ENCODE measurements around the gene ELL3.
"Not testable (repeated sequence)": the region's sequence is repeated elsewhere in the genome, so short reads cannot be mapped to it uniquely, and the experiment has no call there.

Gene ELL3

DNA sequence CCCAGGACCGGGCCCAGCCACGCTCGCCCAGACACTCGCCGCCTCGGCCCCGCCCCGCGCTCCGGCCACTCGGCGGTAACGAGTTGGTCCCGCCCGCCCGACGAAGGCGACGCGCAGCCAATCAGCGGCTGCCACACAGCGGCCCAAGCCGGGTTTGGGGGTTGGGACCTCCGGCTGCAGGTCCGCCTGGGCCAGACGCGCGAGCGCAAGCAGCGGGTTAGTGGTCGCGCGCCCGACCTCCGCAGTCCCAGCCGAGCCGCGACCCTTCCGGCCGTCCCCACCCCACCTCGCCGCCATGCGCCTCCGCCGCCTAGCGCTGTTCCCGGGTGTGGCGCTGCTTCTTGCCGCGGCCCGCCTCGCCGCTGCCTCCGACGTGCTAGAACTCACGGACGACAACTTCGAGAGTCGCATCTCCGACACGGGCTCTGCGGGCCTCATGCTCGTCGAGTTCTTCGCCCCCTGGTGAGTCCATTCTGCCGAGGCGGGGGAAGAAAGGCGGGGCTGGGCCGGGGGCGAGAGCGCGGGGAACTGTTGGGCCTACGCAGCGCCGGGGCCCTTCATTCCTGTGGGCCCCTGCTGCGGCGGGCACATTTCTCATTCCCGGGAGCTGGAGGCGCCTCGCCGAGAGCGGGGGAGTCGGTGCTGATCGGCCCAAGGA, 30.4 kb downstream of the ELL3 start, which contains the start of gene PDIA3:
Gene PDIA3, plus strand, starts transcription at position 194 of the 658 bp plus-strand sequence. Its CDS starts 102 bp downstream, at position 296.
- H3K79me2 ChIP-seq (ENCODE audit: low read length): peaks cover 51% of the 10 kb centered on the region
- H3K4me3 ChIP-seq (ENCODE audit: low read length): peak within 1 kb of the TSS; percentile 81
- peak within 1 kb of the TSS; percentile 77 for H3K4me2 ChIP-seq (ENCODE audit: low read depth, low read length)
- not testable (repeated sequence) for H3K4me1 ChIP-seq (ENCODE audit: low read length); H3K9me2 ChIP-seq (replicated peaks; ENCODE audit: insufficient read depth, low read length); H3K27me3 ChIP-seq (replicated peaks; ENCODE audit: insufficient read depth, low read length); H3K9me3 ChIP-seq (replicated peaks; ENCODE audit: insufficient read depth, low read length); H3F3A ChIP-seq (ENCODE audit: insufficient read depth, low read length); H3K36me3 ChIP-seq (replicated peaks; ENCODE audit: insufficient read depth, low read length)
- TF ChIP-seq, protein P1, sequence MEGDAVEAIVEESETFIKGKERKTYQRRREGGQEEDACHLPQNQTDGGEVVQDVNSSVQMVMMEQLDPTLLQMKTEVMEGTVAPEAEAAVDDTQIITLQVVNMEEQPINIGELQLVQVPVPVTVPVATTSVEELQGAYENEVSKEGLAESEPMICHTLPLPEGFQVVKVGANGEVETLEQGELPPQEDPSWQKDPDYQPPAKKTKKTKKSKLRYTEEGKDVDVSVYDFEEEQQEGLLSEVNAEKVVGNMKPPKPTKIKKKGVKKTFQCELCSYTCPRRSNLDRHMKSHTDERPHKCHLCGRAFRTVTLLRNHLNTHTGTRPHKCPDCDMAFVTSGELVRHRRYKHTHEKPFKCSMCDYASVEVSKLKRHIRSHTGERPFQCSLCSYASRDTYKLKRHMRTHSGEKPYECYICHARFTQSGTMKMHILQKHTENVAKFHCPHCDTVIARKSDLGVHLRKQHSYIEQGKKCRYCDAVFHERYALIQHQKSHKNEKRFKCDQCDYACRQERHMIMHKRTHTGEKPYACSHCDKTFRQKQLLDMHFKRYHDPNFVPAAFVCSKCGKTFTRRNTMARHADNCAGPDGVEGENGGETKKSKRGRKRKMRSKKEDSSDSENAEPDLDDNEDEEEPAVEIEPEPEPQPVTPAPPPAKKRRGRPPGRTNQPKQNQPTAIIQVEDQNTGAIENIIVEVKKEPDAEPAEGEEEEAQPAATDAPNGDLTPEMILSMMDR (IDR thresholded peaks at IDR 0.05; ENCODE audit: low read length): peak; percentile 22
- H3K27ac ChIP-seq (ENCODE audit: low read length): peak within 1 kb of the TSS; percentile 46; the same call in 1 of the 2 replicates
- H4K20me1 ChIP-seq (ENCODE audit: insufficient read depth, low read length): peaks cover 11% of the 10 kb centered on the region
- DNase-seq: peak; percentile 92
- peak within 1 kb of the TSS; percentile 63 for H2AFZ ChIP-seq (ENCODE audit: low read length)
- peak within 1 kb of the TSS; percentile 85 for H3K9ac ChIP-seq (ENCODE audit: low read length)

DNA sequence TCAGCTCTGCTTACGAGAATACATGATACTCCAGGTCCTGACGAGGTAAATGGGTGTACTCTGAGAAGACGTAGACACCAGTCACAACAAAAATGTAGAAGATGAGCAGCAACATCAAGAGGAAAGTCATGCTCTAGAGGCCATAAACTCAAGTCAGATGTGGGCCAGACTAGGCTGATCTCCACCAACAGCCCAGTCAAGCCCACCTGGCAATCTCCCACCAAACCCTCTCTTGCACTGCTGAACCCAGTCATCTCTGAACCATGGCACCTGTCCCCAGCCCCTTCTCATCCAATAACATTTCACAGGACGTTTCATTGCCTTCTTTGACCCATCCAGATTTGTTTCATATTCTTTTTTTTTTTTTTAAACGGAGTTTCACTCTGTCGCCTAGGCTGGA, 41.4 kb downstream of the ELL3 start:
- DNase-seq: no peak
- no peaks in the 10 kb centered on the region for H3F3A ChIP-seq (ENCODE audit: insufficient read depth, low read length)
- no peaks in the 10 kb centered on the region for H3K9me2 ChIP-seq (replicated peaks; ENCODE audit: insufficient read depth, low read length)
- H2AFZ ChIP-seq (ENCODE audit: low read length): peak overlapping the region; percentile 36; the same call in 1 of the 2 replicates
- no peaks in the 10 kb centered on the region for H3K27me3 ChIP-seq (replicated peaks; ENCODE audit: insufficient read depth, low read length)
- no peaks in the 10 kb centered on the region for H3K79me2 ChIP-seq (ENCODE audit: low read length)
- H3K36me3 ChIP-seq (replicated peaks; ENCODE audit: insufficient read depth, low read length): no peaks in the 10 kb centered on the region
- no peak overlapping the region for H3K9ac ChIP-seq (ENCODE audit: low read length)
- H3K4me2 ChIP-seq (ENCODE audit: low read depth, low read length): peak overlapping the region; percentile 47; the same call in 1 of the 2 replicates
- peak overlapping the region; percentile 8; the same call in 1 of the 2 replicates for H3K4me3 ChIP-seq (ENCODE audit: low read length)
- H3K4me1 ChIP-seq (ENCODE audit: low read length): peaks cover 5% of the 10 kb centered on the region
- no peaks in the 10 kb centered on the region for H3K9me3 ChIP-seq (replicated peaks; ENCODE audit: insufficient read depth, low read length)
- H4K20me1 ChIP-seq (ENCODE audit: insufficient read depth, low read length): no peaks in the 10 kb centered on the region
- H3K27ac ChIP-seq (ENCODE audit: low read length): no peak overlapping the region
- TF ChIP-seq, protein P1 (IDR thresholded peaks at IDR 0.05; ENCODE audit: low read length): no peak
- TF ChIP-seq EZH2 (optimal IDR thresholded peaks at IDR 0.05; ENCODE audit: low read depth, low read length): no peak
- TF ChIP-seq EZH2phosphoT487 (IDR thresholded peaks at IDR 0.05; ENCODE audit: low read length): no peak

DNA sequence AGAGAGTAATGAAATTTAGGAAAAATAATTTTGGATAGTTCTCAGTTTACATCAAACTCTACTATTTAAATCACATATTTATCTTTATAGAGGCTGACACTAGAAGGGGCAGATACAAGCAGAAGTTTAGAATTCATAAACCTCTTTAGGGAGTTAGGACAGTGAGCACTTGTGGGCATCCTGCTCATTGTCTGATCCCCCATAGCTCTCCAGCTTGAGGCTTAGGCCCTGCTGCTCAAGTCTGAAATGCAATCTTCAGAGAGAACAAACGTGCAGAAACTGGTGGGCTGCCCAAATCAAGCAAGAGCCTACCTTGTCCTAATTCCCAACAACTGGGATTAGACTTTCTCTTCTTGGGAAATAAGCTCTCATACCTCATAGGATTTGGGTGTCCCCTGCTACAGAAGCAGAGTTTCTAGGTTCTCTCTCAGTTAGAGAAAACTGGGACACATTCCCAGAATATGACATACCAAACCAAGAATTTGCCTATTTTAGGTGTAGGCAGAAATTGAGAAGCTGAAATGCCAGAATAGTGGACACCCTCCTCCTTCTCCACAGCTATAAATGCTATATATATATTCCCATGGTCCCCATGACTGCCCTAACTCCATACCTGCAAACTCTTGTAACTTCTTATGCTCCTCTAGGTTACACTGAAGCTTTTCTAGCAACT, 48.6 kb downstream of the ELL3 start:
- not testable (repeated sequence) for H3K27me3 ChIP-seq (replicated peaks; ENCODE audit: insufficient read depth, low read length); H3K27ac ChIP-seq (ENCODE audit: low read length); H3K9ac ChIP-seq (ENCODE audit: low read length); H2AFZ ChIP-seq (ENCODE audit: low read length); H3F3A ChIP-seq (ENCODE audit: insufficient read depth, low read length); H3K4me1 ChIP-seq (ENCODE audit: low read length); H3K9me2 ChIP-seq (replicated peaks; ENCODE audit: insufficient read depth, low read length); H3K36me3 ChIP-seq (replicated peaks; ENCODE audit: insufficient read depth, low read length); H4K20me1 ChIP-seq (ENCODE audit: insufficient read depth, low read length); H3K4me3 ChIP-seq (ENCODE audit: low read length); H3K79me2 ChIP-seq (ENCODE audit: low read length); H3K4me2 ChIP-seq (ENCODE audit: low read depth, low read length); DNase-seq; H3K9me3 ChIP-seq (replicated peaks; ENCODE audit: insufficient read depth, low read length)

DNA sequence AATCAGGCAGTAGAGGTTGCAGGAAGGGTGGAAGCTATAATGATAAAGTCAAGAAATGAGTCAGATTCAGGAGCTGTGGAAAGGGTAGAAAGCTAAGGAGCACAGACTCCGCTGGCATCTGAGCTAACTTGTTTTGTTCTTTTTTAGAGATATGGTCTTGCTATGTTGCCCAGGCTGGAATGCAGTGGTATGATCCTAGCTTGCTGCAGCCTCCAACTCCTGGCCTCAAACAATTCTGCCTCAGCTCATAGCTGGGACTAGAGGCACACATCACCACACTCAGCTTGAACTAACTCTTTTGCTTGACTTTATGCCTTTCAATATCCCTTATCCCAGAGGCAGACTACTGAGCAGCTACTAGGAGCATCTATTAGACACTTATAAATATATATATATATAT, 50.5 kb downstream of the ELL3 start:
- H4K20me1 ChIP-seq (ENCODE audit: insufficient read depth, low read length); H3K27me3 ChIP-seq (replicated peaks; ENCODE audit: insufficient read depth, low read length); H3K4me2 ChIP-seq (ENCODE audit: low read depth, low read length); H3K79me2 ChIP-seq (ENCODE audit: low read length); H2AFZ ChIP-seq (ENCODE audit: low read length); H3K4me3 ChIP-seq (ENCODE audit: low read length); H3K4me1 ChIP-seq (ENCODE audit: low read length); H3K9me3 ChIP-seq (replicated peaks; ENCODE audit: insufficient read depth, low read length); H3K9ac ChIP-seq (ENCODE audit: low read length); DNase-seq; H3K9me2 ChIP-seq (replicated peaks; ENCODE audit: insufficient read depth, low read length); H3K36me3 ChIP-seq (replicated peaks; ENCODE audit: insufficient read depth, low read length); H3F3A ChIP-seq (ENCODE audit: insufficient read depth, low read length); H3K27ac ChIP-seq (ENCODE audit: low read length): not testable (repeated sequence)

All from MM.1S (cell line).